Thyroid gland (tissue), 4 donors: ENCODE data around the gene CDK5RAP2.
"Not testable (repeated sequence)": the region's sequence is repeated elsewhere in the genome, so short reads cannot be mapped to it uniquely, and the experiment has no call there.

Experiments
- POLR2A ChIP-seq, 2 donors: fragments of 450-650 bp; IDR thresholded peaks; one replicate each; pipeline ENCODE4 v1.6.1; 2017; ENCODE audit warnings: antibody characterized with exemption in 2 of 2, mild to moderate bottlenecking in 2 of 2, moderate library complexity in 1 of 2
- TF ChIP-seq, protein P1 (sequence below), 6 experiments: fragments of 200-600 bp in 3 of 6; fragments of 450-650 bp in 3 of 6; sonication (generic) in 3 of 6; IDR thresholded peaks; one replicate each; pipeline ENCODE4 v1.5.1; 2016 to 2019; ENCODE audit warnings: antibody characterized with exemption in 6 of 6, mild to moderate bottlenecking in 2 of 6, inconsistent platforms in 1 of 6, moderate library complexity in 1 of 6

DNA sequence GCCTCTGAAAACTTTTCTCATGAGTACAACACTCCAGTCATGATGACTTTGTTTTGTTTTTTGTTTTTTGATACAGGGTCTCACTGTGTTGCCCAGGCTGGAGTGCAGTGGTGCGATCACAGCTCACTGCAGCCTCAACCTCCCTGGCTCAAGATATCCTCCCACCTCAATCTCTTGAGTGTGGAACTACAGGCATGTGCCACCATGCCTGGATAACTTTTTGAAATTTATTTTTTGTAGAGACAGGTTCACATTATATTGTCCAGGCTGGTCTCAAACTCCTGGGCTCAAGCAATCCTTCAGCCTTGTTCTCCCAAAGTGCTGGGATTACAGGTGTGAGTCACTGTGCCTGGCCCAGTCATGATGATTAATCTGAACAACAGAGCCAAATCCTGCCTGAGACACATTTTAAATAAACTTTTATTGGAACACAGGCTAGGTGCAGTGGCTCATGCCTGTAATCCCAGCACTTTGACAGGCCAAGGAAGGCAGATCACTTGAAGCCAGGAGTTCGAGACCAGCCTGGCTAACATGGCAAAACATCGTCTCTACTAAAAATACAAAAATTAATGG is 49.0 kb upstream of the CDK5RAP2 start:
- TF ChIP-seq, protein P1, sequence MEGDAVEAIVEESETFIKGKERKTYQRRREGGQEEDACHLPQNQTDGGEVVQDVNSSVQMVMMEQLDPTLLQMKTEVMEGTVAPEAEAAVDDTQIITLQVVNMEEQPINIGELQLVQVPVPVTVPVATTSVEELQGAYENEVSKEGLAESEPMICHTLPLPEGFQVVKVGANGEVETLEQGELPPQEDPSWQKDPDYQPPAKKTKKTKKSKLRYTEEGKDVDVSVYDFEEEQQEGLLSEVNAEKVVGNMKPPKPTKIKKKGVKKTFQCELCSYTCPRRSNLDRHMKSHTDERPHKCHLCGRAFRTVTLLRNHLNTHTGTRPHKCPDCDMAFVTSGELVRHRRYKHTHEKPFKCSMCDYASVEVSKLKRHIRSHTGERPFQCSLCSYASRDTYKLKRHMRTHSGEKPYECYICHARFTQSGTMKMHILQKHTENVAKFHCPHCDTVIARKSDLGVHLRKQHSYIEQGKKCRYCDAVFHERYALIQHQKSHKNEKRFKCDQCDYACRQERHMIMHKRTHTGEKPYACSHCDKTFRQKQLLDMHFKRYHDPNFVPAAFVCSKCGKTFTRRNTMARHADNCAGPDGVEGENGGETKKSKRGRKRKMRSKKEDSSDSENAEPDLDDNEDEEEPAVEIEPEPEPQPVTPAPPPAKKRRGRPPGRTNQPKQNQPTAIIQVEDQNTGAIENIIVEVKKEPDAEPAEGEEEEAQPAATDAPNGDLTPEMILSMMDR (IDR thresholded peaks at IDR 0.05), result not testable (repeated sequence)
- not testable (repeated sequence) for TF ChIP-seq POLR2A (IDR thresholded peaks at IDR 0.05)
